GM12874 (cell line): ENCODE data around the gene CHKB.

Experiments used
- TF ChIP-seq, protein P1 (sequence below): IDR thresholded peaks from 2 replicates; pipeline ENCODE4 v1.5.1; 2011; ENCODE audit warnings: low read depth, mild to moderate bottlenecking, control low read depth, low read length, moderate library complexity; ENCODE audit not compliant: insufficient read depth

The CHKB gene

DNA sequence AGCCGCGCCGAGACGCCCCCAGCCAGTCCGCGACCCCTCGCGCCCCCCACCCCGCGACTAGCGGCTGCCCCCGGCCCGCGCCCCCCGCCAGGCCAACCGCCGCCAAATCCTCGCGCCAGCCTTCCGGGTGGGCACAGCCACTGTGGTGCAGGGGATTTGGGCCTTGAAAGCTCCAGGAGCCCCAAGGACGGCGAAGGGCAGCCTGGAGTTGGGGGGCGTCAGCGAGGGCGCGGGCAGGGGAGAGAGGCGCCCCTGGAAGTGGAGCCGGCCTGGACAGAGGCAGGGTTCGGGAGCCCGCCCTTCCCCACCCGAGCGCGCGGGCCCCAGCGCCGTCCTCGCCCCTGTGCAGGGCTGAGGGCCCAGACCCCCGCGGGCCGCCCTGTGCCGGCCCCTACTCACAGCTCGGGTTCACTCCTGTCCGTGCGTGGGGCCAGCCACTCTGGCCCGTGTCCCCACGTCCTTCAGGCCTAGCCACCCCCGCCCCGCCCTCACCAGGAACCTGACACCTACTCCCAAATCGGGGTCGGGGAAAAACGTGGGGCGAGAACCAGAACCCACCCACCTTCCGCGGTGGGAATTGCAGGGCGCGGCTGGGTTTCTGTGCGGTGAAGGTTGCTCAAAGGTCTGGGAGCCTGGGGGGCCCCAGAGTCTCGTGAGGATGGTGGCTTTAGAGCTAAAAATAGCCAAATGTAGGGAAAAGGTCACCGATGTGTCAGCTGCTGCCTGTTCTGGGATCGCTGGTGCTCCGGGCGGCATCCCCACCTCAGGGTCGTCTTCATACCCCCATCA lies 4.5 kb downstream of the CHKB start, which contains the start of gene CPT1B:
CPT1B (minus strand) TSS at position 441 of the 789 bp plus-strand sequence. CDS start 512 bp downstream, outside the sequence.
- TF ChIP-seq, protein P1, sequence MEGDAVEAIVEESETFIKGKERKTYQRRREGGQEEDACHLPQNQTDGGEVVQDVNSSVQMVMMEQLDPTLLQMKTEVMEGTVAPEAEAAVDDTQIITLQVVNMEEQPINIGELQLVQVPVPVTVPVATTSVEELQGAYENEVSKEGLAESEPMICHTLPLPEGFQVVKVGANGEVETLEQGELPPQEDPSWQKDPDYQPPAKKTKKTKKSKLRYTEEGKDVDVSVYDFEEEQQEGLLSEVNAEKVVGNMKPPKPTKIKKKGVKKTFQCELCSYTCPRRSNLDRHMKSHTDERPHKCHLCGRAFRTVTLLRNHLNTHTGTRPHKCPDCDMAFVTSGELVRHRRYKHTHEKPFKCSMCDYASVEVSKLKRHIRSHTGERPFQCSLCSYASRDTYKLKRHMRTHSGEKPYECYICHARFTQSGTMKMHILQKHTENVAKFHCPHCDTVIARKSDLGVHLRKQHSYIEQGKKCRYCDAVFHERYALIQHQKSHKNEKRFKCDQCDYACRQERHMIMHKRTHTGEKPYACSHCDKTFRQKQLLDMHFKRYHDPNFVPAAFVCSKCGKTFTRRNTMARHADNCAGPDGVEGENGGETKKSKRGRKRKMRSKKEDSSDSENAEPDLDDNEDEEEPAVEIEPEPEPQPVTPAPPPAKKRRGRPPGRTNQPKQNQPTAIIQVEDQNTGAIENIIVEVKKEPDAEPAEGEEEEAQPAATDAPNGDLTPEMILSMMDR, result no peak

DNA sequence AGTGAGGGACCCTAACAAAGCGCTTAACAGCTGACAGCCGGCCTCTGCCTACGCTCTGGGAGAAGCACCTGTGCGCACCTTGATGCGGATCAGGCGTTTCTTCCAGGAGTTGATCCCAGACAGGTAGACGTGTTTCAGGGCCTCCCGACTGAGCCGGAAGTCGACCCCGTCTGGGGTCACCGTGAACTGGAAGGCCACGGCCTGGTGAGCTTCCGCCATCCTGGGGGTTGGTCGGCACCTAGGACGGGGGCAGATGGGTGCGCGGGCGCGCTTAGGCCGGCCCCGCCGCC lies 5.0 kb downstream of the CHKB start:
- TF ChIP-seq, protein P1, result no peak

DNA sequence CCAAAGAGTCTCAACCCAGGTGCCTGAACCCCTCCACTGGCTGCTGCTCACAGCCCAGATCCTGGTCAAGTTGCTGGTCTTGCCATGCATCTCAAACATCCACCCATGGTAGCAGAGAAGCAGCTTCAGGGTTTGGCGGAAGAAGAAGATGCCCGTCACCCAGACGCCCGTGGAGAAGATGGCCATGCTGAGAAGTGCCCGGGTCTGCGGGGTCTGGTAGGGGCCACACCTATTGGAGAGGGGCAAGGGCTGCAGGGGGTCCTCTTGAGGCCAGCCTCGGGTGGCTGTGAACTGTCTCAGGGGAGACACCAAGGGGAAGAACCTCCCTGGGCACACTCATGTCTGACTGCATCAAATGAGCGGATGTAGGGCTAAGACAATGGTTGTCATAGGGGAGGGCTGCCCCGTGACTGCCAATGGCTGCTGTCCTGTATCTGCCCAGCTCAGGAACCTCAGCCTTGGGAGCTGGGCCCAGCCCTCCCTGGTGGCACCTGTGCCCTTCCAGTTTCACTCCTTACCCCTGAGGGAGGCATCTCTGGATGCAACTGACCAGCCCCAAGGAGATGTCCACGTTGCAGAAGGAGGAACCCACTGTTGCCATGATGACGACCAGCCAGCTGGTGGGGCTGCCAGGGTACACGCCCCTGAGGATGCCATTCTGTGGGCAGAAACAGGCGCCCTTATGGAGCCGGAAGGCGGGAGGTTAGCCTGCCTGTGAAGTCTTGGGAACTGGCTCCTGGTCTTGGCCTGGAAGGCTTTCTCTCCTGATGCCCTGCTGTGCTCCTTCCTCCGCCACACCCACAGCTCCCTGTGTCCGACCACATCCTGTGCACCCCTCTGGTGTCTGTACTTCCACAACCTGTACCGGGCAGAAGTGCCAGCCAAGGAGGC lies 5.6 kb downstream of the CHKB start:
- TF ChIP-seq, protein P1, result no peak

DNA sequence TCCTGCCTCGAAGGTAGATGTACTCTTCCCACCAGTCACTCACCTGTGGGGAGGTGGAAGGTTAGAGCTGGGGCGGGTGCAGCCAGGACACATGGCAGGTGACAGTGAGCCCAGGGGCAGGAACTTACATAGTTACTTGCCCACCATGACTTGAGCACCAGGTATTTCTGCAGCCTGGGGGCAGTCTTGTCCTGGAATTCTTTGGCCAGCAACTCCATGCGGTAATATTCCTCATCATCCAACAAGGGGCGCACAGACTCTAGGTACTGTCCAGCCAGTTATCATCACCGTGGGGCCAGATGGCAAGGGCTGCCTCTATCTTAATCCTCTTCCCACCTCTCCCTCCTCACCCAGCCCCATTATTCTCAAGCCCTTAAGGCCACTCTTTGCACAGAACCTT lies 6.6 kb downstream of the CHKB start:
- TF ChIP-seq, protein P1, result no peak

DNA sequence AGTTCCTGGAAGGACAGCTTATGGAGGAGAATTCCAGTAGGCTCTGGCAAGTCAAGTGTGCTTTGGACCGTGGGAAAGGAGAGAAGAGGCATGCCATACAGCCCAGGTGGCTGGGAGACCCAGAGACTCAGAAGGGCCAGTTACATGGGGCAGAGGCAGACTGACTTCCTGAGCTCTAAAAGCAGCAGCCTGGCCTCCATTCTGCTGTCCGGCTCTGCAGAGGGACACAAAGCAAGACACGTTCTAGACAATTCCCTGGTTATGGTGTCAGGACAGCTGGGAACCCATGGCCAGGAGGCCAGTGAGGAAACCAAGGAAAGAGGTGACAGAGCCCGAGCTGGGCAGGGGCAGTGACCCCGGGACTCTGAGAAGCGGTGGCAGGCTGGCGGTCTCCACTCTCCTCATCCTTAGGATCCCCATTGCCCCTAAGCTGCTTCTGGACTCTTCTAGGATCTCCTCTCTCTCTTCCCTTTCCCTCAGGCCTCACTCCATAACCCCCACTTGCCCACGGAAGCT lies 7.2 kb downstream of the CHKB start:
- TF ChIP-seq, protein P1, result no peak

DNA sequence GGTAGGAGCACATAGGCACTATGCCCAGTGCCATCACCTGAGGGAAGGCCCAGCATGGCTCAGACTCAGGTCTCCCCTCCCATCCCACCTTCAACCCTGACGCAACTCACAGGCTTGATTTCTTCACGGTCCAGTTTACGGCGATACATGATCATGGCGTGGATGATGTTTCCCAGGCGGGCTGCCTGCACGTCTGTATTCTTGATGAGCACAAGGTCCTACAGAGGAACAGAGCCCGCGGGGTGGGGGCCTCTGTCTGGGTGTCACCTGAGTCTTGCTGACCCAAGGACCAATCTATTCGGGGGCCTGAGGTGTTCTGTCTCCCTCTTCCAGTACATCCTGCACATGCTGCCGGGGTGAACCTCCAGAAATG lies 8.3 kb downstream of the CHKB start:
- TF ChIP-seq, protein P1, result no peak
